ENCODE data around the gene SYT12.

GRCh38 chr11:66983275-66983924 lies 39.5 kb upstream of the SYT12 start:
- TF ChIP-seq CTCF (IDR thresholded peaks at IDR 0.05 in 2 of 3, conservative IDR thresholded peaks at IDR 0.05 in 1 of 3; ENCODE audit: borderline replicate concordance in 1 of 3, insufficient read depth in 1 of 3, low read depth in 2 of 3, low read length in 2 of 3): no peak
- no peak for TF ChIP-seq POLR2AphosphoS5 (IDR thresholded peaks at IDR 0.05; ENCODE audit: low read depth, low read length)
- TF ChIP-seq POLR2A (IDR thresholded peaks at IDR 0.05; ENCODE audit: borderline replicate concordance, extremely low read depth, insufficient read depth, insufficient read length): no peak
- no peak for TF ChIP-seq EZH2phosphoT487 (IDR thresholded peaks at IDR 0.05; ENCODE audit: borderline replicate concordance)
- no peak for TF ChIP-seq TCF7L2 (IDR thresholded peaks at IDR 0.05; ENCODE audit: borderline replicate concordance, extremely low read depth, insufficient read depth, insufficient read length)
- TF ChIP-seq EZH2 (IDR thresholded peaks at IDR 0.05): no peak
- no peak for TF ChIP-seq YY1 (IDR thresholded peaks at IDR 0.05; ENCODE audit: extremely low read depth, insufficient replicate concordance, low read depth, low read length)
- no peak for TF ChIP-seq FOSL1 (IDR thresholded peaks at IDR 0.05; ENCODE audit: low read depth)
- no peak for TF ChIP-seq ATF3 (IDR thresholded peaks at IDR 0.05)
- no peak for TF ChIP-seq ZBTB33 (IDR thresholded peaks at IDR 0.05; ENCODE audit: extremely low read depth, insufficient replicate concordance, low read length)
- no peak for TF ChIP-seq RAD21 (IDR thresholded peaks at IDR 0.05; ENCODE audit: low read depth)
